Measurements from ENCODE around the gene IPO4.

Gene IPO4

DNA sequence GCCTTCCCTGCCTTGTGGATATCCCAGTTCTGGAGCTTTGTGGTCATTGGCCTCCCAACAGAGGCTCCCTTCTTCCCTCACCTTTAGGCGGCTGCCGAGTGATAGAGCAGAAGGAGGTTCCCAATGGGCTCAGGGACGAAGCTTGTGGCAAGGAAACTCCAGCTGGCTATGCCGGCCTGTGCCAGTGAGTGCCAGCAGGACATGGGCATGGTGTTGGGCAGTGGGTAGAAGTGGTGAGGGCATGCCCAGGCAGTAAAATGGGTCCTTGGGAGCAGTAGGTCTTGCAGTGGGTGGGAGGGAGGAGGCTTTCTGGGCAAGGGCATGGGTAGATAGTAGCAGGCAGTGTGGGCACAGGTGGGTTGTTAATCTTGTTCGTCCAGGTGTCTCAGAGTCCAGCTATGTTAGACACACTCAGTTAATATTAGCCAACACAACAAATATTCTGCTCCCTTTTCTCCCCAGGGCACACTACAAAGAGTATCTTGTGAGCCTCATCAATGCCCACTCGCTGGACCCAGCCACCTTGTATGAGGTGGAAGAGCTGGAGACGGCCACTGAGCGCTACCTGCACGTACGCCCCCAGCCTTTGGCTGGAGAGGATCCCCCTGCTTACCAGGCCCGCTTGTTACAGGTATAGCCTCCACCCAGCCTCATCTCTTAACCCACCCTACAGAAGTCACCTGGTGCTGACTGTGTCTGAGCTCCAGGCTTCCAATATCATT is 28.7 kb downstream of the IPO4 start:
- no peak for DNase-seq
- intact Hi-C loops (cut with DNase I), result no loop called here

DNA sequence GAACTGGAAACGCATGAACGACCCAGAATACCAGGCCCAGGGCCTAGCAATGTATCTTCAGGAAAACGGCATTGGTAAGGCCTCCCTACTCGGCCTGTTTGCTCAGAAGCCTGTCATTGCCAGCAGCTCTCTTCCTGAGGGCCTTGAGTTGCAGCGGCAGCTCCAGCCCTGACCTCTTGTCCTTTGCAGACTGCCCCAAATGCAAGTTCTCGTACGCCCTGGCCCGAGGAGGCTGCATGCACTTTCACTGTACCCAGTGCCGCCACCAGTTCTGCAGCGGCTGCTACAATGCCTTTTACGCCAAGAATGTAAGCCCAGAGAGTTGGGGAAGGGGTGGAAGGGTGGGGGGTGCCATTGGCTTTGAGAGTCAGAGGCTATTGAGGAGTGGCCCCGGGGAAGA is 31.3 kb downstream of the IPO4 start:
- no peak for DNase-seq

DNA sequence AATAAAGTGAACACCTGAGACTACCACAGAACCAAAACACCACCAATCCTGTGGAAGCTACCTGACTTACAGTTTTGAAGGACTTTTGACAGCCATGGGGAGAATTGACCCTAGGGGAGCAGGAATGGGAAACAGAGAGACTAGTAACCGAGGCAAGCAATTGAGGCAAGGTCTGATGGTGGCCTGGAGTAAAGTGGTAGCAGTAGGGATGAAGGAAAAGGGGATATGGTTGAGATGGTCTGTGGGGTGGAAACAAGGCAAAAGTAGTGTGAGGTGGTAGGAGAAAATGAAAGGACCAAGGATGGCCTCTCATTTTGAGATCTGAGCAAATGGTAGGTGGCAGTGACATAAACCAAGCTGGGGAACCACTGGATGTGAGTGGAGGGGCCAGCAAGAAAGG is 31.8 kb downstream of the IPO4 start:
- DNase-seq, result no peak

More for the DNA sequence above, 31.3 kb downstream of the IPO4 start:
- intact Hi-C loops (cut with DNase I), result no loop called here

GRCh38 chr14:24155100-24155499 is 33.5 kb downstream of the IPO4 start:
- DNase-seq, result no peak
- intact Hi-C loops (cut with DNase I), result no loop called here

More for the DNA sequence above, 31.8 kb downstream of the IPO4 start:
- intact Hi-C loops (cut with DNase I), result no loop called here

GRCh38 chr14:24151404-24152080 is 37.1 kb downstream of the IPO4 start:
- intact Hi-C loops (cut with DNase I), result no loop called here
- DNase-seq, result no peak

DNA sequence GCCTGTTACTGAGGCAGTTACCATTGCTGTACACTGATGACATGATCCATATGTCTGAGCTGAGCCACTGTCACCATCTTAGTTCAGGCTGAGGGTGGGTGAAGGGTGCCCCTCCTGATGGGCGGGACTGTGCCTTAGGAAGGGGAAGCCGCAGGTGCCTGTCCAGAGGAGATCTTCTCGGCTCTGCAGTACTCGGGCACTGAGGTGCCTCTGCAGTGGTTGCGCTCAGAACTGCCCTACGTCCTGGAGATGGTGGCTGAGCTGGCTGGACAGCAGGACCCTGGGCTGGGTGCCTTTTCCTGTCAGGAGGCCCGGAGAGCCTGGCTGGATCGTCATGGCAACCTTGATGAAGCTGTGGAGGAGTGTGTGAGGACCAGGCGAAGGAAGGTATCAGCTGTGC is 37.6 kb downstream of the IPO4 start:
- intact Hi-C loops (cut with DNase I), result no loop called here
- DNase-seq, result no peak

DNA sequence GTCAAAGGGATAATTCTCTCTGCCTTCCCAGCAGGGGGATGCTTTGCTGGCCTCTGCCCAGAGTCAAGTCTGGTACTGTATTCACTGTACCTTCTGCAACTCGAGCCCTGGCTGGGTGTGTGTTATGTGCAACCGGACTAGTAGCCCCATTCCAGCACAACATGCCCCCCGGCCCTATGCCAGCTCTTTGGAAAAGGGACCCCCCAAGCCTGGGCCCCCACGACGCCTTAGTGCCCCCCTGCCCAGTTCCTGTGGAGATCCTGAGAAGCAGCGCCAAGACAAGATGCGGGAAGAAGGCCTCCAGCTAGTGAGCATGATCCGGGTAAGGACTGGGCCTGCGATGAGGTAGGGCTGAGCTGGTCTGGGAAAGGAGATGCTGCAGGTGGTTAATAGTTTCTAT is 38.0 kb downstream of the IPO4 start:
- DNase-seq, result no peak
- intact Hi-C loops (cut with DNase I), result no loop called here

- intact Hi-C loops (cut with DNase I), result no loop called here
- DNase-seq, result no peak
Observed at GRCh38 chr14:24150061-24150460, 38.6 kb downstream of the IPO4 start.

GRCh38 chr14:24149302-24149969 is 39.2 kb downstream of the IPO4 start:
- intact Hi-C loops (cut with DNase I), result no loop called here
- DNase-seq, result no peak

DNA sequence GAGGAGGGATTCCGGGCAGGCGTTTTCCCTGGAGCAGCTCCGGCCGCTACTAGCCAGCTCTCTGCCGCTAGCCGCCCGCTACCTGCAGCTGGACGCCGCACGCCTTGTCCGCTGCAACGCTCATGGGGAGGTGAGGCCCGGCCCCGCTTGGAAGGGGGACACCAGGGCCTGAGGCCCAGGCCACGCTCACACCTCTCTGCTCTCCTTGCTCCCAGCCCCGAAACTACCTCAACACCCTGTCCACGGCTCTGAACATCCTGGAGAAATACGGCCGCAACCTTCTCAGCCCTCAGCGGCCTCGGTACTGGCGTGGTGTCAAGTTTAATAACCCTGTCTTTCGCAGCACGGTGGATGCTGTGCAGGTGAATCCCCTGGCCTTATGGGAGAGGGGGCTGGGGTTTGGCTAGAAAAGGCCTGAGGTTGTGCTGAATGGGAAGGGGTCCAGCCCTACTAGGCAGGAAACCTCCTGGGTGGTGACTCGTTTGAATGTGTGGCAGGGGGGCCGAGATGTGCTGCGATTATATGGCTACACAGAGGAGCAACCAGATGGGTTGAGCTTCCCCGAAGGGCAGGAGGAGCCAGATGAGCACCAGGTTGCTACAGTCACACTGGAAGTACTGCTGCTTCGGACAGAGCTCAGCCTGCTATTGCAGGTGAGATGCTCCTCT is 40.7 kb downstream of the IPO4 start:
- DNase-seq, result peak in 1 of 42 donors; percentile 32

GRCh38 chr14:24146978-24147760 is 41.4 kb downstream of the IPO4 start, which contains the start of gene RNF31:
Gene RNF31 (plus strand): TSS chr14:24147498. CDS start chr14:24147699, 201 bp downstream.
- peak; percentile 93 to 99 (median 98) for DNase-seq
- intact Hi-C loops (cut with DNase I), result no loop called here

More for the DNA sequence above, 40.7 kb downstream of the IPO4 start:
- intact Hi-C loops (cut with DNase I), result no loop called here

DNA sequence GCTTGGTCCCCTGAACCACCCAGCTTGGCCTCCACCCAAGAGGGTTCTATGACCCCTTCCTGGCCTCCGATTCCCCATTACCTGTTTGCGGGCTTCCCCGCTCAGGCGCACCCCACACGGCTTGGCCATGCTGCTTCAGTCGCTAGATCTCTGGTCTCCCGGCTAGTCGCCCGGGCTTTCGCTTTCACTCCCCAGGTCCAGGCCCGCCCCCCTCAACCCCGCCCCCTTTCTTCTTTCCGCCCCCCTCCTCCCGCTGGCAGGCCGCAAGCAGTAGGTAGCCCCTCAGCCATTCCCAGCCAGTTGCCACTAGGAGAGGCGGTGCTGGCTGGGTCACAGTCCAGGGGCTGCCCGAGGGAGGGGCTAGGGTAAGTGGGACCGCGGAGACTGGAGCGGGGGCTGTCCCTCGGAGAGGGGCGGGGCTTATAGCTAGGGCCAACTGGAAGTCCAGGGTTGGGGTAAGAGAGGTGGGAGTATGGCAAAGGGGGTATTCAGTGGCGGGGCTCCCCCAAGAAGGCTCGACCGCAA is 42.1 kb downstream of the IPO4 start, which contains the start of gene PSME2:
Gene PSME2, minus strand, starts transcription at position 158 of the 525 bp plus-strand sequence. Its CDS starts 29 bp downstream, at position 129.
- intact Hi-C loops (cut with DNase I), result no loop called here
- peak; percentile 57 to 93 (median 82) for DNase-seq

DNA sequence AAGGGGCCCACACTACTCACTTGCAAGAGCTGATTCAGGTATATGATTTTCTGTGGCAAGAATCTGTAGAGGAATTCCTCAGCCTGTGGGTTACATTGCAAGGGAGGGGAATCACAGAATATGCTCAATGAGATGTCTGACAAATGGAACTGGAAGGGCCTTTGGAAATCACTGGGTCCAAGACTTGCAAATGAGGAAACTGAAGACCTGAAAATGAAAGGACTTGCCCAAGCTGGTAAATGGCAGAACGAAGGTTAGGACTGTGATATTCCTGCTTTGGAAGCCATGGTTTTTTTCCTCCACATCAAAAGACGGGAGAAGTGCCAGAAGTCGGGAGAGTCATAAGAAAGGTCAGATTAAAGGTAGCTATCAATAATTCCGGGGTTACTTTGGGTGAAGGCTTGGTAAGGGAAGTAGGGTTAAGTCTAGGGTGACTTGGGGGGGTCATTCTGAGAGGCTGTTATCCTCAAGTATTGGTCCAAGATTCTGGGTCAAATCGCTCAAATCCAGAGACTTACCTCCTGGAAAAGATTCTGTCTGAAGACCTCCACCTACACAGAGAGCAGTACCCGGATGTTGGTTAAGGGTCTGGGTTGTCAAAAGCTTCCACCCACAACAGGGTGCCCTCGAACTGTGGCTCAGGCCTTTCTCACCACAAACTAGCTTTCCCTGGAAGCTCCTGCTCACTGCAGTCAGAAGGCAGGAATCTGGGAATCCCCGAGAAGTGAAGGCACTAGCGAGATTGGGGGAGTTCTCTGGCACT is 42.7 kb downstream of the IPO4 start:
- intact Hi-C loops (cut with DNase I), result no loop called here
- DNase-seq, result no peak

DNA sequence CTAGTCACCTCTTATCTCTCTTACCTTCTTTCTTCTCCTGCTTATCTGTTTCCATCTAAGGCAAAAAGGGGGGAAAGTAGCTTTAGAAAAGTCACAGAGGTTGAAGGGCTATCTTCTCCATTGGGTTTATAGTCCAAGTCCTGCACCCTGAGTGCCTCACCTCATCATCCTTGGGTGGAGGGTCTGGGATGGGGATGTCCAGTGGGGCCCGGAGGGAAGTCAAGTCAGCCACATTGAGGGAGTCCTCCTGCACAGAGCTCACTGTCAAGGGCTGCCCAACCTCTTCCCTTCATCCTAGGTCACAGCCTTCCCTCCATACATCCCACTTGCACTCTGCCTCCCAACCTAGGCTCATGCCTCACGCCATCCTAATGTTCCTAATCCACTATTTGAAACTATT is 43.4 kb downstream of the IPO4 start:
- DNase-seq, result no peak
- intact Hi-C loops (cut with DNase I), result no loop called here

DNA sequence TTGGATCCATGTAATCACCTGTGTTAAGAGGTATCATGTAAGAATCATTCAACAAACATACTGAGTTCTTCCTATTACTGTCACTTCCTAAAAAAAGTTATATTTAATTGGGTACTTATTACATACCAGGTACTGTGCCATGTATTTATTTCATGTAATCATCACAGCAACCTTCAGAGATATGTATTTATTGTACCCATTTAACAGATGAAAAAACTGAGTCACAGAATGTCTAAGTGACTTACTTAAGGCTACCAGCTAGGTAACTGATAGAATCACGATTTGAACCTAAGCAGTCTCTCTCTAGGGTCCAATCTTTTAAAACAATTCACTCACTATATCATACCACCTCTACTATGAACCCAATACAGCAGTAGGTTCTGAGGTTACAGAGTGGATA is 44.2 kb downstream of the IPO4 start:
- intact Hi-C loops (cut with DNase I), result no loop called here
- no peak for DNase-seq

DNA sequence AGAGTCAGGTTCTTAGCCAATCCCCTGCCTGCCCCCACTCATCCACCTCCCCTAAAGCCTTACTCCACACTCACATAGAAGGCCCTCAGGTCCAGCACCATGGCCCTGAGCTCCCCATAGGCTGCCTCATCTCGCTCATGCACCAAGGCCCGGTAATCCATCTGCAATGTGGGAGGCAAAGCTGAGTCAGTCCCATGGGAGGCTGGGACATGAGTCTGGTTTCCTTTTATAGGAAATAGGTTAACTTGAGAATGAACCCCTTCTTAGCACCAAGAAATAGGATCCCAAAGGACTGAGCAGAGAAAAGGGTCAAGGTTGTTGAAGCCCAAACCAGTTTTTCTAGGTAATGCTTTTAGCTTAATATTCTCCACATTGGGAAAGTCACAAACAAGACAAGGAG is 45.1 kb downstream of the IPO4 start:
- intact Hi-C loops (cut with DNase I), result no loop called here
- DNase-seq, result no peak

- intact Hi-C loops (cut with DNase I), result loop anchor here (2.0 kb wide), 1 partner anchor 26 kb away; the partner anchor contains the start of genes DCAF11 and NRL
- DNase-seq, result peak; percentile 99 to 100 (median 100)
Observed at GRCh38 chr14:24141097-24141880, 47.3 kb downstream of the IPO4 start, which contains the start of gene EMC9. Gene EMC9 (minus strand): TSS chr14:24141591. CDS start chr14:24141304, 287 bp downstream.

Measured in head of caudate nucleus (tissue), 42 donors.